ENCODE results near the gene SPEF2.
"Not testable (repeated sequence)": the region's sequence is repeated elsewhere in the genome, so short reads cannot be mapped to it uniquely, and the experiment has no call there.

Gene SPEF2

DNA sequence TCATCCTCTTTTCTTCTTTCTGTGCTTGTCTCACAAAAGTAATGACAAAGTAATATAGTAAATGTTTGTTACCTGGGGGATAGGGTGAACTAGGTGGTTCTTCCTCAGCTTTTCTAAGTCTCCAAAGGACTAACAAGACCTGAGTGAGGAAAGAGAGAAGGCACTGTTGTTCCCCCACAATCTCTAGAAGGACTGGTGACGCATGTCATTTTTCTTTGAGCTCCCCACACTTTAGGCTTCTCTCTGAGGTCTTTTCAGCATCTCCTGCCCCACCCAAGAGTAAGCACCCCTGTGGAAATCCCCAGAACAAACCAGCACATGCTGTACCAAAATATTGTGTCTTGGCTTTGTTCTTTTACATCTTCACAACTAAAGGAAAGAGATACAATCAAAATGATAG is 236.6 kb downstream of the SPEF2 start:
- H3K9me3 ChIP-seq = no peaks in the 10 kb centered on the region
- H3K36me3 ChIP-seq = no peaks in the 10 kb centered on the region
- TF ChIP-seq, protein P1, sequence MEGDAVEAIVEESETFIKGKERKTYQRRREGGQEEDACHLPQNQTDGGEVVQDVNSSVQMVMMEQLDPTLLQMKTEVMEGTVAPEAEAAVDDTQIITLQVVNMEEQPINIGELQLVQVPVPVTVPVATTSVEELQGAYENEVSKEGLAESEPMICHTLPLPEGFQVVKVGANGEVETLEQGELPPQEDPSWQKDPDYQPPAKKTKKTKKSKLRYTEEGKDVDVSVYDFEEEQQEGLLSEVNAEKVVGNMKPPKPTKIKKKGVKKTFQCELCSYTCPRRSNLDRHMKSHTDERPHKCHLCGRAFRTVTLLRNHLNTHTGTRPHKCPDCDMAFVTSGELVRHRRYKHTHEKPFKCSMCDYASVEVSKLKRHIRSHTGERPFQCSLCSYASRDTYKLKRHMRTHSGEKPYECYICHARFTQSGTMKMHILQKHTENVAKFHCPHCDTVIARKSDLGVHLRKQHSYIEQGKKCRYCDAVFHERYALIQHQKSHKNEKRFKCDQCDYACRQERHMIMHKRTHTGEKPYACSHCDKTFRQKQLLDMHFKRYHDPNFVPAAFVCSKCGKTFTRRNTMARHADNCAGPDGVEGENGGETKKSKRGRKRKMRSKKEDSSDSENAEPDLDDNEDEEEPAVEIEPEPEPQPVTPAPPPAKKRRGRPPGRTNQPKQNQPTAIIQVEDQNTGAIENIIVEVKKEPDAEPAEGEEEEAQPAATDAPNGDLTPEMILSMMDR (IDR thresholded peaks at IDR 0.05; ENCODE audit: low read depth, low read length) = no peak
- no peak for DNase-seq
- H3K4me1 ChIP-seq = no peaks in the 10 kb centered on the region
- H3K4me3 ChIP-seq (ENCODE audit: low read depth, low read length) = no peak overlapping the region
- no peaks in the 10 kb centered on the region for H3K27me3 ChIP-seq

DNA sequence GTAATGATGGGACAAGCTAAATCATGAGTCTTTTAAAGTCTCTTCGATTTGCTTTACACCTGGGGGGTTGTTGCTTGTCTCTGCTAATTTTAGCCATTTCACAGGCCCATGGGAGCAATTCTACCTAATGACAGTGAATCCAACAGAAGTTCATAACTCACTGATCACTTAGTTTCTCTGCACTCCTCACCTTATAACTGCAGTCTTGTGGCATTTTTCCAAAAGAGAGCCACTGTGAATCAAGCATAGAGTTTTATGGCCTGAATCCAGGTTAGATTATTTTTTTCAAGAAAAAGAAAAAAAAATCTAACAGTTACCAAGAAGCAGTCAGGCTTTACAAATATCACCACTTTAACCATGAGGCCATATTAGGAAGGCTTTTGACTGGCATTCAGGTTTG is 237.5 kb downstream of the SPEF2 start:
- no peaks in the 10 kb centered on the region for H3K4me1 ChIP-seq
- no peaks in the 10 kb centered on the region for H3K27me3 ChIP-seq
- TF ChIP-seq, protein P1 (IDR thresholded peaks at IDR 0.05; ENCODE audit: low read depth, low read length) = no peak
- H3K36me3 ChIP-seq = no peaks in the 10 kb centered on the region
- DNase-seq = no peak
- no peaks in the 10 kb centered on the region for H3K9me3 ChIP-seq
- no peak overlapping the region for H3K4me3 ChIP-seq (ENCODE audit: low read depth, low read length)

DNA sequence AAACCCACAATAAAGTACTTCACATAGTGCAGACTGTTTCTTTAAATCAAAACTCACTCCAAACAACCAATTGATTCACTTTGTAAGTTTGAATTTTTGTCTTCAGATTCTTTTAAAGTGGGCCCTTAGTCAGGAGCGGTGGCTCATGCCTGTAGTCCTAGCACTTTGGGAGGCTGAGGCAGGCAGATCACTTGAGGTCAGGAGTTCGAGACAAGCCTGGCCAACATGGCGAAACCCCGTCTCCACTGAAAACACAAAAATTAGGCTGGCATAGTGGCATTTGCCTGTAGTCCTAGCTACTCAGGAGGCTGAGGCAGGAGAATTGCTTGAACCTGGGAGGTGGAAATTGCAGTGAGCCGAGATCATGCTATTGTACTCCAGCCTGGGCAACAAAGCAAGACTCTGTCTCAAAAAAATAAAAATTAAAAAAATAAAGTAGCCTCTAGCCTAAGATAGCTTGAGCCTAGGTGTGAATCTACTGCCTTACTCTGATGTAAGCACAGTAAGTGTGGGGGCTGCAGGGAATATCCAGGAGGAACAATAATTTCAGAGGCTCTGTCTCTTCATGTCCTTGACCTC is 238.6 kb downstream of the SPEF2 start:
- not testable (repeated sequence) for H3K27me3 ChIP-seq; H3K9me3 ChIP-seq; H3K36me3 ChIP-seq; H3K4me3 ChIP-seq (ENCODE audit: low read depth, low read length); DNase-seq; H3K4me1 ChIP-seq

DNA sequence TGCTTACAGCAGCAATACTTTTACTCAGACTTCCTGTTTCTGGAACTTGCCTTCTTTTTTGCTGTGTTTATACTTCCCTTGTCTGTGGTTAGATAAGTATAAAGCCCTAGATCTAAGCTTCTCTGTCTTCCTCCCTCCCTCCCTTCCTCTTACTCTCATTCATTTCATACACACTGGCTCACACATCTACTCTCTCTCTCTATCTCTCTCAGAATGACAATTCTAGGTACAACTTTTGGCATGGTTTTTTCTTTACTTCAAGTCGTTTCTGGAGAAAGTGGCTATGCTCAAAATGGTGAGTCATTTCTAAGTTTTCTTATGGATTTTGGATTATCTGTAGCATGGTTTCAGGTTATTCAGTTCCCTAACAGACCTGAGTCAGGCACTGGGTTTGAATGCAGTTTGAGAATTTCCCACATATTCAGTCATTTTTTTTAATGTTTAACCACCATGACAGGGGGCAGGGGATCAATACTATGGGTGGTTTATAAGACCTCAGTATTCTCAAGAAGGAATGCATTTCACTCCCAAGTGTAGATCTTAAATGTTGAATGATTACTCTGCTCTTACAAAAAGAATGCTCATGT is 239.2 kb downstream of the SPEF2 start, which contains the start of gene IL7R:
IL7R (plus strand) TSS at position 127 of the 587 bp plus-strand sequence; CDS start at position 214, 87 bp downstream.
- no peaks in the 10 kb centered on the region for H3K27me3 ChIP-seq
- H3K9me3 ChIP-seq = no peaks in the 10 kb centered on the region
- no peaks in the 10 kb centered on the region for H3K4me1 ChIP-seq
- H3K4me3 ChIP-seq (ENCODE audit: low read depth, low read length) = no peak within 1 kb of the TSS
- no peaks in the 10 kb centered on the region for H3K36me3 ChIP-seq
- TF ChIP-seq, protein P1 (IDR thresholded peaks at IDR 0.05; ENCODE audit: low read depth, low read length) = no peak
- no peak for DNase-seq

DNA sequence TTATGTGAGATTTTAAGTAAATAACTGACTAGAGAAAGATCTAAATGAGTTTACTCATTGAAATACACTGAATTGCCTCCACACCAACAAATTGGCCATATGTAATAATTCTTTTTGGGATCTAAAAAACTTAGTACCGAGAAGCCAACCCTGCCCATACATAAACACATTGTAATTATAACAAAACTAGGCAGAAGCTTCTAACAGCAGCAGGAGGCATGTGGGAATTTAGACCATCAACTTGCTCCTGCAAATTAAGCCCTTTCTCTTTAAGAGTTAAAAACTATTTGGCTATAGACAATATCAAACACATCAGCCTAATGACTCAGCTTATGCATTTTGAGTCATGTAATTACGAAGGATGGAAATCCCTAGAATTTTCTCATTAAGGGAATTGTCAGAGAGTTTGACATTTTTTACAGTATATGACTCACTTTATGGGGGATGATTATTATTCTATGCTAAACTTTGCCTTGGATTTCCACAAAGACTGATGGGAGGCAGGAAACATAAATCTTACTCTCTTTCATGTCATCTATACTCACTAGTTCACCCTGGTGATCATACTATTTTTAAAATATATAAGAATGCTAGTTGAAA is 240.0 kb downstream of the SPEF2 start:
- Histone ChIP-seq H3K36me3 (no peaks in the 10 kb centered on the region), H3K27me3 (no peaks in the 10 kb centered on the region), H3K9me3 (no peaks in the 10 kb centered on the region), H3K4me3 (ENCODE audit: low read depth, low read length) (no peak overlapping the region), H3K4me1 (no peaks in the 10 kb centered on the region)
- no peak for DNase-seq
- TF ChIP-seq, protein P1 (IDR thresholded peaks at IDR 0.05; ENCODE audit: low read depth, low read length) = no peak

DNA sequence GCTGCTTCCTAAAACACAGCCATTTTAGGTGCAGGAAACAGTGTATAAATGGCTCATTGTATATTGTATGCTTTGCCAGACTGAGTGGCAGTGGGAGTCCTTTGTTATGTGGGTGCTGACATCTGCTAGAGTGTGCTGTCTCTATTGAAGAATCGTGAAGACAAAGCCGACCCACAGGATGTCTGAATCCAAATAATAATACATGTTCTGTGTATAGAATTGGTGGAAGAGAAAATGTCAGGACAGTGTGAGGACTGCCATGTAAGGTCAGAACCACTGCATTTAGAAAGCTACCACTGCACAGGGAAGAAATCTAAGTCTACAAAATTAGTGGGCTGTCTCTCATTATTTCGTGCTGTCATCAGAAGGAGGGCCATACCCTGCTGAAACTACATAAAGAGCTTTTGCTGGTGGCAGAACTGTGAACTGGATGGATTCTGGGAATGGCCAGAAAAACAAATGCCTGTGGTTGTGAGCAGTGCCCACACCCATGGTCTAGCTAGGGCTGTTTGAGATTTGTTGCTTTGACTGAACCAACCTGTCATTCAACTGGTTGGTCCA is 241.5 kb downstream of the SPEF2 start:
- DNase-seq = no peak
- Histone ChIP-seq H3K4me3 (ENCODE audit: low read depth, low read length) (no peak overlapping the region), H3K27me3 (no peaks in the 10 kb centered on the region), H3K36me3 (no peaks in the 10 kb centered on the region), H3K4me1 (no peaks in the 10 kb centered on the region), H3K9me3 (no peaks in the 10 kb centered on the region)
- TF ChIP-seq, protein P1 (IDR thresholded peaks at IDR 0.05; ENCODE audit: low read depth, low read length) = no peak
